A549 treated with CORT108297 at 1 μM for 4 hours (cell line): ENCODE data around the gene CSRNP3. TPM values are rescaled to one million over a fixed set of nuclear protein-coding genes. Genes with fewer than 3 reads are reported as not detected.

Source experiments
- total RNA-seq: library from RNA; stranded (reverse); fragments of 200-300 nt; extraction: Qiagen RNA extraction; gene quantifications from 5 replicates; pipeline ENCODE4 v1.2.3, GENCODE V29; 2022

CSRNP3 gene, protein sequence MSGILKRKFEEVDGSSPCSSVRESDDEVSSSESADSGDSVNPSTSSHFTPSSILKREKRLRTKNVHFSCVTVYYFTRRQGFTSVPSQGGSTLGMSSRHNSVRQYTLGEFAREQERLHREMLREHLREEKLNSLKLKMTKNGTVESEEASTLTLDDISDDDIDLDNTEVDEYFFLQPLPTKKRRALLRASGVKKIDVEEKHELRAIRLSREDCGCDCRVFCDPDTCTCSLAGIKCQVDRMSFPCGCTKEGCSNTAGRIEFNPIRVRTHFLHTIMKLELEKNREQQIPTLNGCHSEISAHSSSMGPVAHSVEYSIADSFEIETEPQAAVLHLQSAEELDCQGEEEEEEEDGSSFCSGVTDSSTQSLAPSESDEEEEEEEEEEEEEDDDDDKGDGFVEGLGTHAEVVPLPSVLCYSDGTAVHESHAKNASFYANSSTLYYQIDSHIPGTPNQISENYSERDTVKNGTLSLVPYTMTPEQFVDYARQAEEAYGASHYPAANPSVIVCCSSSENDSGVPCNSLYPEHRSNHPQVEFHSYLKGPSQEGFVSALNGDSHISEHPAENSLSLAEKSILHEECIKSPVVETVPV
- not detected in 5 replicates for total RNA-seq

DNA sequence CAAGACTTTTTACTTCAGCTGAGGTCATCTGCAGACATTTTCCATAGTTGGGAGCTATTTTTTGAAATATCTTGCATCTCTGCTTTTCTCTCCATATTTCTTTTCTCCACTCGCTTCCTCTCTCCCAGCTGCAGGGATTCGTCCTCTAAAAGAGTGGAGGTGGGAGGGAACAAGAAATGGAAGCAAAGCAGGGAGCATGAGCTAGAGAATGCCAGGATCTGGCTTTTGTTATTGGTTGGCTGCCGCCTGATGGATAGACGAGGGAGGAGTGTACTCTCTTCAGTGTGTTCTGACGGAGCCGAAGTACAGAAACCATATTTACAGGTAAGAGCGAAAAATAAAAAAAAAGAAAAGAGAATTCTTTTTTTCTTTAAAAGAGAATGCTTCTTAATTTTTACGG is at the start of gene CSRNP3:
Gene CSRNP3, plus strand, starts transcription at position 282 of the 400 bp plus-strand sequence. CDS start 125,368 bp downstream, outside the sequence.

Other genes starting within 250 kb of the CSRNP3 start
- 0.01 to 0.06 TPM (median 0.02 TPM) in 4 of 5 replicates, not detected in the other for gene SCN2A, start 230.3 kb upstream of the CSRNP3 start, total RNA-seq